IMR-90 (cell line): ENCODE measurements around the gene MED17. TPM values are rescaled to one million over a fixed set of nuclear protein-coding genes. Genes with fewer than 3 reads are reported as not detected.

Experiments used
- ATAC-seq: fragments of 200-7000 bp; cut with Tn5 transposase; 2 replicates; pipeline ENCODE4 v1.9.1; 2020; ENCODE audit warnings: low read depth, mild to moderate bottlenecking, moderate library complexity
- BruUV-seq: library from RNA; stranded (reverse); fragments of 400-500 nt; replicated peaks from 2 replicates; lab custom pipeline; 2021; lab: Mats Ljungman, UMichigan
- CTCF ChIA-PET: fragments of 300-600 bp; formaldehyde crosslinking; extraction: SDS; loops from one replicate; lab custom pipeline; 2021; ENCODE audit warnings: antibody characterized with exemption; lab: Yijun Ruan, JAX
- POLR2A ChIA-PET: fragments of 300-600 bp; sonication (Branson Sonifier 250); formaldehyde crosslinking; loops from one replicate; lab custom pipeline; 2022; ENCODE audit warnings: antibody characterized with exemption; ENCODE audit not compliant: unreplicated experiment; lab: Charles Lee
- DNase-seq: peaks from one replicate; pipeline ENCODE4 v3.0.0; 2013
- H2AFZ ChIP-seq: replicated peaks from 2 replicates; pipeline ENCODE3; 2013; ENCODE audit warnings: low read length, mild to moderate bottlenecking; ENCODE audit not compliant: poor library complexity
- H2AK5ac ChIP-seq: 2 replicates; pipeline ENCODE4 v1.6.1; 2013; ENCODE audit warnings: low read depth, low read length, inconsistent platforms
- H2AK9ac ChIP-seq: replicated peaks from 2 replicates; pipeline ENCODE3; 2013; ENCODE audit warnings: mild to moderate bottlenecking, low read depth, low read length, moderate library complexity; ENCODE audit not compliant: poor library complexity
- H2BK120ac ChIP-seq: 2 replicates; pipeline ENCODE4 v1.6.1; 2013; ENCODE audit warnings: low read depth, low read length, inconsistent platforms
- H2BK15ac ChIP-seq: 3 replicates; pipeline ENCODE4 v1.6.1; 2013; ENCODE audit warnings: low read depth, low read length, inconsistent platforms
- H2BK20ac ChIP-seq: 2 replicates; pipeline ENCODE4 v1.6.1; 2013; ENCODE audit warnings: low read depth, mild to moderate bottlenecking, inconsistent platforms, low read length, moderate library complexity
- H2BK5ac ChIP-seq: 2 replicates; pipeline ENCODE4 v1.6.1; 2013; ENCODE audit warnings: mild to moderate bottlenecking, low read depth, low read length, inconsistent platforms; ENCODE audit not compliant: poor library complexity, severe bottlenecking
- H3K14ac ChIP-seq: replicated peaks from 2 replicates; pipeline ENCODE4 v1.6.1; 2013; ENCODE audit warnings: low read depth, low read length, inconsistent platforms
- H3K18ac ChIP-seq: 2 replicates; pipeline ENCODE4 v1.6.1; 2013; ENCODE audit warnings: low read depth, low read length, control low read depth
- H3K23ac ChIP-seq: 2 replicates; pipeline ENCODE4 v1.6.1; 2013; ENCODE audit warnings: low read depth, low read length, inconsistent platforms
- H3K27ac ChIP-seq: 2 replicates; pipeline ENCODE4 v1.5.1; 2013; ENCODE audit warnings: mild to moderate bottlenecking, control low read depth, low read length; ENCODE audit not compliant: insufficient read depth
- H3K27me3 ChIP-seq: 2 replicates; pipeline ENCODE4 v1.6.1; 2013; ENCODE audit warnings: low read length; ENCODE audit not compliant: control insufficient read depth, insufficient read depth
- H3K36me3 ChIP-seq: 2 replicates; pipeline ENCODE4 v1.6.1; 2013; ENCODE audit warnings: low read length, mixed read lengths; ENCODE audit not compliant: control insufficient read depth, insufficient read depth
- H3K4ac ChIP-seq: 2 replicates; pipeline ENCODE4 v1.6.1; 2013; ENCODE audit warnings: low read depth, low read length, inconsistent platforms
- H3K4me1 ChIP-seq: 2 replicates; pipeline ENCODE4 v1.6.1; 2013; ENCODE audit warnings: low read length, mixed read lengths; ENCODE audit not compliant: control insufficient read depth, insufficient read depth
- H3K4me2 ChIP-seq: 2 replicates; pipeline ENCODE4 v1.6.1; 2013; ENCODE audit warnings: low read depth, mild to moderate bottlenecking, control low read depth, low read length, moderate library complexity
- H3K4me3 ChIP-seq: 2 replicates; pipeline ENCODE4 v1.5.1; 2013; ENCODE audit warnings: low read depth, mild to moderate bottlenecking, control low read depth, low read length, moderate library complexity; ENCODE audit not compliant: insufficient read depth
- H3K56ac ChIP-seq: 2 replicates; pipeline ENCODE4 v1.6.1; 2013; ENCODE audit warnings: low read length, inconsistent platforms; ENCODE audit not compliant: insufficient read depth; ENCODE audit errors: extremely low read depth
- H3K79me1 ChIP-seq, 2 experiments: 2 replicates each; pipeline ENCODE4 v1.6.1; 2013; ENCODE audit warnings: low read length in 2 of 2, inconsistent platforms in 1 of 2, low read depth in 1 of 2
- H3K9ac ChIP-seq: 2 replicates; pipeline ENCODE4 v1.6.1; 2013; ENCODE audit warnings: low read depth, low read length, control low read depth
- H3K9me1 ChIP-seq: 2 replicates; pipeline ENCODE4 v1.6.1; 2013; ENCODE audit warnings: low read length, inconsistent platforms; ENCODE audit not compliant: insufficient read depth
- H3K9me3 ChIP-seq: 2 replicates; pipeline ENCODE4 v1.6.1; 2013; ENCODE audit warnings: low read length; ENCODE audit not compliant: control insufficient read depth, insufficient read depth
- H4K20me1 ChIP-seq: 2 replicates; pipeline ENCODE4 v1.6.1; 2013; ENCODE audit warnings: low read length, inconsistent platforms; ENCODE audit not compliant: insufficient read depth
- H4K5ac ChIP-seq: 2 replicates; pipeline ENCODE4 v1.6.1; 2013; ENCODE audit warnings: mild to moderate bottlenecking, low read depth, low read length, control low read depth
- H4K8ac ChIP-seq, 2 experiments: 2 replicates each; pipeline ENCODE4 v1.6.1; 2013; ENCODE audit warnings: low read depth in 2 of 2, low read length in 2 of 2, control low read depth in 1 of 2, inconsistent platforms in 1 of 2
- H4K91ac ChIP-seq: 2 replicates; pipeline ENCODE4 v1.6.1; 2013; ENCODE audit warnings: low read depth, low read length, inconsistent platforms; ENCODE audit not compliant: insufficient read depth
- CHD1 ChIP-seq: IDR thresholded peaks from 2 replicates; pipeline ENCODE4 v1.6.1; 2012; ENCODE audit warnings: low read depth, low read length, improper control_type of control experiment
- FOS ChIP-seq: fragments of 150-350 bp; IDR thresholded peaks from 2 replicates; pipeline ENCODE4 v1.6.1; 2016; ENCODE audit warnings: low read depth, low read length
- MAFK ChIP-seq: IDR thresholded peaks from 2 replicates; pipeline ENCODE4 v1.6.1; 2012; ENCODE audit warnings: low read depth, low read length, improper control_type of control experiment
- MAZ ChIP-seq: IDR thresholded peaks from 2 replicates; pipeline ENCODE4 v1.6.1; 2012; ENCODE audit warnings: low read depth, mild to moderate bottlenecking, low read length, improper control_type of control experiment, moderate library complexity, borderline replicate concordance
- MXI1 ChIP-seq: IDR thresholded peaks from 2 replicates; pipeline ENCODE4 v1.6.1; 2012; ENCODE audit warnings: low read depth, mild to moderate bottlenecking, low read length, moderate library complexity, borderline replicate concordance
- NFE2L2 ChIP-seq: fragments of 150-350 bp; IDR thresholded peaks from 2 replicates; pipeline ENCODE4 v1.6.1; 2016; ENCODE audit warnings: low read depth, mild to moderate bottlenecking, low read length
- POLR2A ChIP-seq: IDR thresholded peaks from 2 replicates; pipeline ENCODE4 v1.6.1; 2012; ENCODE audit warnings: mild to moderate bottlenecking, low read depth, low read length
- RAD21 ChIP-seq: IDR thresholded peaks from 2 replicates; pipeline ENCODE4 v1.6.1; 2012; ENCODE audit warnings: low read length, improper control_type of control experiment
- RFX5 ChIP-seq: IDR thresholded peaks from 2 replicates; pipeline ENCODE4 v1.8.0; 2012; ENCODE audit warnings: low read depth, mild to moderate bottlenecking, low read length, moderate library complexity
- SMC3 ChIP-seq: fragments of 150-350 bp; IDR thresholded peaks from 2 replicates; pipeline ENCODE4 v1.6.1; 2016; ENCODE audit warnings: low read depth, mild to moderate bottlenecking, antibody characterized with exemption, low read length, moderate library complexity
- WGBS, 2 experiments: methylation state at CpG; one replicate each; pipeline versions ENCODE4 v1.1.5 to v1.1.7; 2013; ENCODE audit warnings: missing lambda C conversion rate in 2 of 2; ENCODE audit not compliant: insufficient read length in 1 of 2; ENCODE audit errors: extremely low coverage in 2 of 2; 5-methylcytosine and 5-hydroxymethylcytosine counted together
- dilution Hi-C: fragments of 300-500 bp; cut with HindIII; formaldehyde crosslinking; loops from one replicate; pipeline ENCODE4 v1.14.3; 2018; ENCODE audit warnings: low sequenced_read_pairs; ENCODE audit not compliant: unreplicated experiment
- in situ Hi-C: fragments of 300-500 bp; cut with MboI; formaldehyde crosslinking; loops from 3 replicates; pipeline ENCODE4 v1.14.3; 2019; ENCODE audit warnings: low sequenced_read_pairs, inconsistent platforms, mixed read lengths
- intact Hi-C: fragments of 100-400 bp; cut with micrococcal nuclease; formaldehyde crosslinking; loops from 2 replicates; pipeline ENCODE4 v1.10.0; 2022
- polyA plus RNA-seq, 3 experiments: library from polyadenylated mRNA; depleted of rRNA; stranded (reverse); fragments of >200 nt; gene quantifications; 2 replicates each; pipeline ENCODE4 v1.2.3, GENCODE V29; 2012; ENCODE audit warnings: low replicate concordance in 1 of 3
- total RNA-seq: library from RNA; depleted of rRNA; stranded (reverse); fragments of >200 nt; gene quantifications from 2 replicates; pipeline ENCODE4 v1.2.3, GENCODE V29; 2012
- TF ChIP-seq, protein P1 (sequence below): fragments of 150-350 bp; IDR thresholded peaks from 2 replicates; pipeline ENCODE4 v1.6.1; 2016; ENCODE audit warnings: low read depth, mild to moderate bottlenecking, low read length, moderate library complexity, borderline replicate concordance

The MED17 gene
- total and polyA plus RNA-seq, 2 of the 4 experiments (the other 2 are of a cell fraction) = 20.0 to 23.3 TPM

DNA sequence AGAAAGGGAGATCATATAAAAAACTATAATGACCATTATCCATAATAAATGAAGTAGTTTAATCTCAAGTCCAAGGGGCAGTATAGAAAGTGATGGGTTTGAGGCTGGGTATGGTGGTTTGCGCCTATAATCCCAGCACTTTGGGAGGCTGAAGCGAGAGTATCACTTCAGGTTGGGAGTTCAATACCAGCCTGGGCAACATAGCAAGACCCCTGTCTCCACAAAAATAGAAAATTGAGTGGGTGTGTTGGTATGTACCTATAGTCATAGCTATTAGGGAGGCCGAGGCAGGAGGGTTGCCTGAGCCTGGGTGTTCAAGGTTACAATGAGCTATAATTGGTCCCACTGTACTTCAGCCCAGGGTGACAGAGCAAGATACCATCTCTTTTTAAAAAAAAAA, 23.9 kb downstream of the MED17 start:
- ATAC-seq (no peak), DNase-seq (no peak)
- no peak overlapping the region for H3K4ac ChIP-seq
- no peak overlapping the region for H3K23ac ChIP-seq
- POLR2A ChIA-PET = no interaction called here
- TF ChIP-seq FOS = no peak
- TF ChIP-seq CHD1 = no peak
- TF ChIP-seq NFE2L2 = no peak
- TF ChIP-seq MAZ = no peak
- TF ChIP-seq, protein P1, sequence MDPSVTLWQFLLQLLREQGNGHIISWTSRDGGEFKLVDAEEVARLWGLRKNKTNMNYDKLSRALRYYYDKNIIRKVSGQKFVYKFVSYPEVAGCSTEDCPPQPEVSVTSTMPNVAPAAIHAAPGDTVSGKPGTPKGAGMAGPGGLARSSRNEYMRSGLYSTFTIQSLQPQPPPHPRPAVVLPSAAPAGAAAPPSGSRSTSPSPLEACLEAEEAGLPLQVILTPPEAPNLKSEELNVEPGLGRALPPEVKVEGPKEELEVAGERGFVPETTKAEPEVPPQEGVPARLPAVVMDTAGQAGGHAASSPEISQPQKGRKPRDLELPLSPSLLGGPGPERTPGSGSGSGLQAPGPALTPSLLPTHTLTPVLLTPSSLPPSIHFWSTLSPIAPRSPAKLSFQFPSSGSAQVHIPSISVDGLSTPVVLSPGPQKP = no peak
- TF ChIP-seq SMC3 = no peak
- no peak for TF ChIP-seq MAFK
- no peak for TF ChIP-seq MXI1
- TF ChIP-seq RAD21 = no peak
- no peak for TF ChIP-seq POLR2A
- TF ChIP-seq RFX5 = no peak
- H4K5ac ChIP-seq = no peak overlapping the region
- H3K27ac ChIP-seq = no peak overlapping the region
- no peak overlapping the region for H2BK15ac ChIP-seq
- H3K18ac ChIP-seq = no peak overlapping the region
- no peak overlapping the region for H2AK9ac ChIP-seq
- no peaks in the 10 kb centered on the region for H3K27me3 ChIP-seq
- no peaks in the 10 kb centered on the region for H3K4me1 ChIP-seq
- H3K79me1 ChIP-seq = peaks cover 24 to 29% of the 10 kb centered on the region in 2 experiments; a peak in 3 of 4 replicates
- in situ Hi-C loops = no loop called here
- H2AFZ ChIP-seq = no peak overlapping the region
- H2BK20ac ChIP-seq = no peak overlapping the region
- H3K9ac ChIP-seq = no peak overlapping the region
- no peaks in the 10 kb centered on the region for H3K9me1 ChIP-seq
- H3K14ac ChIP-seq = no peak overlapping the region
- CTCF ChIA-PET = interaction anchor here (0.6 kb wide), 1 partner anchor 684 kb away, joined by 3 read pairs; no protein-coding TSS in a partner anchor
- H3K4me2 ChIP-seq = no peak overlapping the region
- H2BK5ac ChIP-seq = no peak overlapping the region
- no CpG with 5 or more reads among the region's 3 CpGs for WGBS, 2 experiments
- intact Hi-C loops = no loop called here
- H3K36me3 ChIP-seq = peaks cover 58% of the 10 kb centered on the region
- H3K4me3 ChIP-seq = no peak overlapping the region
- H4K20me1 ChIP-seq = no peaks in the 10 kb centered on the region
- no peak overlapping the region for H3K56ac ChIP-seq
- H2BK120ac ChIP-seq = no peak overlapping the region
- no peak overlapping the region for H4K8ac ChIP-seq
- no peaks in the 10 kb centered on the region for H3K9me3 ChIP-seq
- H4K91ac ChIP-seq = no peak overlapping the region
- H2AK5ac ChIP-seq = no peak overlapping the region
- dilution Hi-C loops = no loop called here
- no TSS peak for BruUV-seq
